Type B pancreatic cell (in vitro differentiated cells): ENCODE results near the gene CD180. TPM values are rescaled to one million over a fixed set of nuclear protein-coding genes. Genes with fewer than 3 reads are reported as not detected.

Experiments used
- DNase-seq: peaks from one replicate; pipeline ENCODE4 v3.0.0; 2021; ENCODE audit warnings: mixed read lengths; ENCODE audit not compliant: unreplicated experiment; ENCODE audit errors: extremely low spot score
- H3K27ac Mint-ChIP-seq: 2 replicates; pipeline ENCODE4 v1.8.0; 2021; ENCODE audit warnings: mild to moderate bottlenecking, mixed read lengths
- H3K27me3 Mint-ChIP-seq: 2 replicates; pipeline ENCODE4 v1.8.0; 2021; ENCODE audit warnings: mixed read lengths
- H3K36me3 Mint-ChIP-seq: 2 replicates; pipeline ENCODE4 v1.8.0; 2021; ENCODE audit warnings: mixed read lengths
- H3K4me1 Mint-ChIP-seq: one replicate; pipeline ENCODE4 v1.8.0; 2021; ENCODE audit warnings: mixed read lengths; ENCODE audit not compliant: unreplicated experiment
- H3K4me3 Mint-ChIP-seq: 2 replicates; pipeline ENCODE4 v1.8.0; 2021; ENCODE audit warnings: mild to moderate bottlenecking, mixed read lengths
- H3K9me3 Mint-ChIP-seq: 2 replicates; pipeline ENCODE4 v1.8.0; 2021; ENCODE audit warnings: mixed read lengths
- total RNA-seq: library from RNA; stranded (reverse); gene quantifications from 2 replicates; pipeline ENCODE4 v1.2.1, GENCODE V29; 2021; ENCODE audit warnings: low replicate concordance
- TF ChIP-seq, protein P1 (sequence below): fragments of 200-600 bp; sonication (generic); conservative IDR thresholded peaks from 2 replicates; pipeline ENCODE4 v1.5.0; 2021; ENCODE audit warnings: antibody characterized with exemption, mild to moderate bottlenecking

The CD180 gene
- total RNA-seq, 1 donor from 2014 or later: not detected

- TF ChIP-seq, protein P1, sequence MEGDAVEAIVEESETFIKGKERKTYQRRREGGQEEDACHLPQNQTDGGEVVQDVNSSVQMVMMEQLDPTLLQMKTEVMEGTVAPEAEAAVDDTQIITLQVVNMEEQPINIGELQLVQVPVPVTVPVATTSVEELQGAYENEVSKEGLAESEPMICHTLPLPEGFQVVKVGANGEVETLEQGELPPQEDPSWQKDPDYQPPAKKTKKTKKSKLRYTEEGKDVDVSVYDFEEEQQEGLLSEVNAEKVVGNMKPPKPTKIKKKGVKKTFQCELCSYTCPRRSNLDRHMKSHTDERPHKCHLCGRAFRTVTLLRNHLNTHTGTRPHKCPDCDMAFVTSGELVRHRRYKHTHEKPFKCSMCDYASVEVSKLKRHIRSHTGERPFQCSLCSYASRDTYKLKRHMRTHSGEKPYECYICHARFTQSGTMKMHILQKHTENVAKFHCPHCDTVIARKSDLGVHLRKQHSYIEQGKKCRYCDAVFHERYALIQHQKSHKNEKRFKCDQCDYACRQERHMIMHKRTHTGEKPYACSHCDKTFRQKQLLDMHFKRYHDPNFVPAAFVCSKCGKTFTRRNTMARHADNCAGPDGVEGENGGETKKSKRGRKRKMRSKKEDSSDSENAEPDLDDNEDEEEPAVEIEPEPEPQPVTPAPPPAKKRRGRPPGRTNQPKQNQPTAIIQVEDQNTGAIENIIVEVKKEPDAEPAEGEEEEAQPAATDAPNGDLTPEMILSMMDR: no peak
- no peak overlapping the region for H3K4me3 Mint-ChIP-seq
- H3K27me3 Mint-ChIP-seq: peaks cover 3% of the 10 kb centered on the region
- DNase-seq: no peak
- no peaks in the 10 kb centered on the region for H3K36me3 Mint-ChIP-seq
- H3K27ac Mint-ChIP-seq: no peak overlapping the region
- H3K9me3 Mint-ChIP-seq: no peaks in the 10 kb centered on the region
- H3K4me1 Mint-ChIP-seq: peaks cover 8% of the 10 kb centered on the region
Observed at GRCh38 chr5:67189079-67189354, 7.6 kb downstream of the CD180 start.

GRCh38 chr5:67188274-67189078 lies 8.1 kb downstream of the CD180 start:
- Mint-ChIP-seq H3K27ac (no peak overlapping the region), H3K9me3 (no peaks in the 10 kb centered on the region), H3K27me3 (peaks cover 3% of the 10 kb centered on the region), H3K4me3 (no peak overlapping the region), H3K36me3 (no peaks in the 10 kb centered on the region), H3K4me1 (peaks cover 8% of the 10 kb centered on the region)
- no peak for DNase-seq
- TF ChIP-seq, protein P1: no peak

GRCh38 chr5:67187006-67187715 lies 9.4 kb downstream of the CD180 start:
- Mint-ChIP-seq H3K9me3 (no peaks in the 10 kb centered on the region), H3K4me3 (no peak overlapping the region), H3K36me3 (no peaks in the 10 kb centered on the region), H3K27me3 (peaks cover 3% of the 10 kb centered on the region), H3K27ac (no peak overlapping the region), H3K4me1 (peaks cover 14% of the 10 kb centered on the region)
- no peak for DNase-seq
- TF ChIP-seq, protein P1: no peak

GRCh38 chr5:67183859-67184258 lies 12.7 kb downstream of the CD180 start:
- Mint-ChIP-seq H3K4me3 (no peak overlapping the region), H3K9me3 (no peaks in the 10 kb centered on the region), H3K36me3 (no peaks in the 10 kb centered on the region), H3K4me1 (peaks cover 26% of the 10 kb centered on the region), H3K27me3 (no peaks in the 10 kb centered on the region), H3K27ac (no peak overlapping the region)
- TF ChIP-seq, protein P1: no peak
- no peak for DNase-seq

- Mint-ChIP-seq H3K36me3 (no peaks in the 10 kb centered on the region), H3K4me1 (peaks cover 33% of the 10 kb centered on the region), H3K27me3 (no peaks in the 10 kb centered on the region), H3K9me3 (no peaks in the 10 kb centered on the region), H3K4me3 (peak overlapping the region; percentile 20), H3K27ac (peak overlapping the region; percentile 50)
- no peak for DNase-seq
- TF ChIP-seq, protein P1: no peak
Observed at GRCh38 chr5:67182301-67182790, 14.3 kb downstream of the CD180 start.
